ENCODE measurements around the gene TMEM94. TPM values are rescaled to one million over a fixed set of nuclear protein-coding genes. Genes with fewer than 3 reads are reported as not detected.

The TMEM94 gene
- total and polyA plus RNA-seq, 2 of the 4 experiments (the other 2 are of a cell fraction): 8.4 to 64.7 TPM

GRCh38 chr17:75407655-75408352 is 48.6 kb upstream of the TMEM94 start:
- H3K27me3 ChIP-seq (ENCODE audit: control insufficient read depth, insufficient read depth, low read length): no peaks in the 10 kb centered on the region; the same call in 1 of the 2 replicates
- H3K14ac ChIP-seq (replicated peaks; ENCODE audit: low read depth, low read length): no peak overlapping the region
- no peak overlapping the region for H2AFZ ChIP-seq (replicated peaks; ENCODE audit: low read length, poor library complexity)
- H3K4me3 ChIP-seq (ENCODE audit: insufficient read depth, low read depth, low read length): no peak overlapping the region
- H3K4ac ChIP-seq (ENCODE audit: low read depth, low read length): no peak overlapping the region
- H3K18ac ChIP-seq (ENCODE audit: low read depth, low read length): no peak overlapping the region
- peaks cover 0 to 15% of the 10 kb centered on the region in 2 experiments; a peak in 2 of 4 replicates for H3K79me1 ChIP-seq (ENCODE audit: low read depth in 1 of 2, low read length in 2 of 2)
- no peak overlapping the region for H3K23ac ChIP-seq (ENCODE audit: low read depth, low read length)
- dilution Hi-C loops (cut with HindIII; ENCODE audit: low sequenced_read_pairs, unreplicated experiment): no loop called here
- H3K9me1 ChIP-seq (ENCODE audit: insufficient read depth, low read length): no peaks in the 10 kb centered on the region
- WGBS, 2 experiments (ENCODE audit: extremely low coverage in 2 of 2, insufficient read length in 1 of 2): no CpG with 5 or more reads among the region's 2 CpGs
- no peak overlapping the region for H2BK120ac ChIP-seq (ENCODE audit: low read depth, low read length)
- H3K9me3 ChIP-seq (ENCODE audit: control insufficient read depth, insufficient read depth, low read length): no peaks in the 10 kb centered on the region
- no peak overlapping the region for H4K91ac ChIP-seq (ENCODE audit: insufficient read depth, low read depth, low read length)
- H4K8ac ChIP-seq (ENCODE audit: low read depth in 2 of 2, low read length in 2 of 2): no peak overlapping the region
- no peak for DNase-seq
- intact Hi-C loops (cut with micrococcal nuclease): no loop called here
- H3K27ac ChIP-seq (ENCODE audit: insufficient read depth, low read length): no peak overlapping the region
- H4K5ac ChIP-seq (ENCODE audit: low read depth, low read length): no peak overlapping the region
- H2AK5ac ChIP-seq (ENCODE audit: low read depth, low read length): no peak overlapping the region
- H2BK15ac ChIP-seq (ENCODE audit: low read depth, low read length): no peak overlapping the region
- H3K4me1 ChIP-seq (ENCODE audit: control insufficient read depth, insufficient read depth, low read length): peaks cover 4% of the 10 kb centered on the region; the same call in 1 of the 2 replicates
- no peak overlapping the region for H2BK5ac ChIP-seq (ENCODE audit: low read depth, low read length, poor library complexity, severe bottlenecking)
- in situ Hi-C loops (cut with MboI; ENCODE audit: low sequenced_read_pairs): loop anchor here (25.0 kb wide), 1 partner anchor 346 kb away; no protein-coding TSS in a partner anchor
- H3K36me3 ChIP-seq (ENCODE audit: control insufficient read depth, insufficient read depth, low read length): no peaks in the 10 kb centered on the region
- no peak for ATAC-seq (ENCODE audit: low read depth)
- H4K20me1 ChIP-seq (ENCODE audit: insufficient read depth, low read length): peaks cover 22% of the 10 kb centered on the region
- CTCF ChIA-PET: interaction anchor here (0.7 to 1.2 kb wide), 3 partner anchors 16 to 187 kb away, joined by 3 to 4 read pairs (median 4); no protein-coding TSS in a partner anchor
- POLR2A ChIA-PET (ENCODE audit: unreplicated experiment): no interaction called here
- no peak for TF ChIP-seq MAFK (IDR thresholded peaks at IDR 0.05; ENCODE audit: low read depth, low read length)
- TF ChIP-seq USF2 (IDR thresholded peaks at IDR 0.05; ENCODE audit: low read depth, low read length): no peak
- no peak for TF ChIP-seq FOS (IDR thresholded peaks at IDR 0.05; ENCODE audit: low read depth, low read length)
- no peak for TF ChIP-seq POLR2A (IDR thresholded peaks at IDR 0.05; ENCODE audit: low read depth, low read length)
- TF ChIP-seq BHLHE40 (IDR thresholded peaks at IDR 0.05; ENCODE audit: low read depth, low read length): no peak
- no peak for TF ChIP-seq RAD21 (IDR thresholded peaks at IDR 0.05; ENCODE audit: low read length)
- TF ChIP-seq NFE2L2 (IDR thresholded peaks at IDR 0.05; ENCODE audit: low read depth, low read length): no peak
- TF ChIP-seq MXI1 (IDR thresholded peaks at IDR 0.05; ENCODE audit: borderline replicate concordance, low read depth, low read length): no peak
- TF ChIP-seq RFX5 (IDR thresholded peaks at IDR 0.05; ENCODE audit: low read depth, low read length): no peak
- TF ChIP-seq CHD1 (IDR thresholded peaks at IDR 0.05; ENCODE audit: low read depth, low read length): no peak
- no peak for TF ChIP-seq CEBPB (IDR thresholded peaks at IDR 0.05; ENCODE audit: low read depth, low read length)
- TF ChIP-seq SMC3 (IDR thresholded peaks at IDR 0.05; ENCODE audit: low read depth, low read length): no peak
- TF ChIP-seq RCOR1 (IDR thresholded peaks at IDR 0.05; ENCODE audit: insufficient replicate concordance, low read length): no peak
- TF ChIP-seq ELK1 (IDR thresholded peaks at IDR 0.05; ENCODE audit: borderline replicate concordance, low read depth, low read length): no peak
- TF ChIP-seq CTCF (conservative IDR thresholded peaks at IDR 0.05; ENCODE audit: low read depth, low read length): no peak
- TF ChIP-seq MAZ (IDR thresholded peaks at IDR 0.05; ENCODE audit: borderline replicate concordance, low read depth, low read length): no peak
- BruUV-seq (replicated peaks): no TSS peak
- H2BK20ac ChIP-seq (ENCODE audit: low read depth, low read length): no peak overlapping the region
- no peak overlapping the region for H2AK9ac ChIP-seq (replicated peaks; ENCODE audit: low read depth, low read length, poor library complexity)
- no peak overlapping the region for H3K56ac ChIP-seq (ENCODE audit: extremely low read depth, insufficient read depth, low read length)
- H3K4me2 ChIP-seq (ENCODE audit: low read depth, low read length): no peak overlapping the region
- H3K9ac ChIP-seq (ENCODE audit: low read depth, low read length): no peak overlapping the region

Data from IMR-90 (cell line).